ENCODE measurements around the gene TTC39C. TPM values are rescaled to one million over a fixed set of nuclear protein-coding genes. Genes with fewer than 3 reads are reported as not detected.

TTC39C gene
- total RNA-seq, 1 donor from 2014 or later = 26.6 TPM

DNA sequence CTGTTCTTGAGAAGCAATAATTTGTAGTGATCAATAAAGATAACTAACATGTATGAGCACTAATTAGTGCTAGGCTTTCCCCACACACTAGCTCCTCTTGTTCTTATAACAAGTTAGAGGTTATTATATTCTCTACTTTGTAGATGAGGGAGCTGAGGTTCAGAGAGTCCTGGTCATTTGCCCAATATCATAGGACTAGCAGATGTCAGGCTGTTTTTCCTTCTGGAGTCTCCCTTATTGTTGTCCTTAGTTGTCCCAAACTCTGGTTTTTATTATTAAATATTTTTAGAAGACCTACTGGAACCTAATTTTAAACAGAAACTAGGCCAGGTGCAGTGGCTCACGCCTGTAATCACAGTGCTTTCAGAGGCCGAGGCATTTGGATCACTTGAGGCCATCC lies 16.5 kb upstream of the TTC39C start:
- Mint-ChIP-seq H3K36me3 (no peaks in the 10 kb centered on the region), H3K9me3 (peaks cover 4% of the 10 kb centered on the region), H3K4me3 (no peak overlapping the region), H3K4me1 (peaks cover 11% of the 10 kb centered on the region), H3K27me3 (ENCODE audit: low read depth) (peaks cover 5% of the 10 kb centered on the region), H3K27ac (no peak overlapping the region)
- no peak for DNase-seq (ENCODE audit: low spot score in 2 of 2, unreplicated experiment in 2 of 2)
- TF ChIP-seq, protein P1, sequence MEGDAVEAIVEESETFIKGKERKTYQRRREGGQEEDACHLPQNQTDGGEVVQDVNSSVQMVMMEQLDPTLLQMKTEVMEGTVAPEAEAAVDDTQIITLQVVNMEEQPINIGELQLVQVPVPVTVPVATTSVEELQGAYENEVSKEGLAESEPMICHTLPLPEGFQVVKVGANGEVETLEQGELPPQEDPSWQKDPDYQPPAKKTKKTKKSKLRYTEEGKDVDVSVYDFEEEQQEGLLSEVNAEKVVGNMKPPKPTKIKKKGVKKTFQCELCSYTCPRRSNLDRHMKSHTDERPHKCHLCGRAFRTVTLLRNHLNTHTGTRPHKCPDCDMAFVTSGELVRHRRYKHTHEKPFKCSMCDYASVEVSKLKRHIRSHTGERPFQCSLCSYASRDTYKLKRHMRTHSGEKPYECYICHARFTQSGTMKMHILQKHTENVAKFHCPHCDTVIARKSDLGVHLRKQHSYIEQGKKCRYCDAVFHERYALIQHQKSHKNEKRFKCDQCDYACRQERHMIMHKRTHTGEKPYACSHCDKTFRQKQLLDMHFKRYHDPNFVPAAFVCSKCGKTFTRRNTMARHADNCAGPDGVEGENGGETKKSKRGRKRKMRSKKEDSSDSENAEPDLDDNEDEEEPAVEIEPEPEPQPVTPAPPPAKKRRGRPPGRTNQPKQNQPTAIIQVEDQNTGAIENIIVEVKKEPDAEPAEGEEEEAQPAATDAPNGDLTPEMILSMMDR (IDR thresholded peaks at IDR 0.05; ENCODE audit: unreplicated experiment) = no peak

- peaks cover 5% of the 10 kb centered on the region for H3K27me3 Mint-ChIP-seq (ENCODE audit: low read depth)
- H3K9me3 Mint-ChIP-seq = peaks cover 4% of the 10 kb centered on the region
- DNase-seq (ENCODE audit: low spot score in 2 of 2, unreplicated experiment in 2 of 2) = no peak
- peaks cover 11% of the 10 kb centered on the region for H3K4me1 Mint-ChIP-seq
- H3K27ac Mint-ChIP-seq = no peak overlapping the region
- H3K36me3 Mint-ChIP-seq = no peaks in the 10 kb centered on the region
- TF ChIP-seq, protein P1 (IDR thresholded peaks at IDR 0.05; ENCODE audit: unreplicated experiment) = no peak
- no peak overlapping the region for H3K4me3 Mint-ChIP-seq
These were observed 15.7 kb upstream of the TTC39C start for GRCh38 chr18:23998820-23999219.

DNA sequence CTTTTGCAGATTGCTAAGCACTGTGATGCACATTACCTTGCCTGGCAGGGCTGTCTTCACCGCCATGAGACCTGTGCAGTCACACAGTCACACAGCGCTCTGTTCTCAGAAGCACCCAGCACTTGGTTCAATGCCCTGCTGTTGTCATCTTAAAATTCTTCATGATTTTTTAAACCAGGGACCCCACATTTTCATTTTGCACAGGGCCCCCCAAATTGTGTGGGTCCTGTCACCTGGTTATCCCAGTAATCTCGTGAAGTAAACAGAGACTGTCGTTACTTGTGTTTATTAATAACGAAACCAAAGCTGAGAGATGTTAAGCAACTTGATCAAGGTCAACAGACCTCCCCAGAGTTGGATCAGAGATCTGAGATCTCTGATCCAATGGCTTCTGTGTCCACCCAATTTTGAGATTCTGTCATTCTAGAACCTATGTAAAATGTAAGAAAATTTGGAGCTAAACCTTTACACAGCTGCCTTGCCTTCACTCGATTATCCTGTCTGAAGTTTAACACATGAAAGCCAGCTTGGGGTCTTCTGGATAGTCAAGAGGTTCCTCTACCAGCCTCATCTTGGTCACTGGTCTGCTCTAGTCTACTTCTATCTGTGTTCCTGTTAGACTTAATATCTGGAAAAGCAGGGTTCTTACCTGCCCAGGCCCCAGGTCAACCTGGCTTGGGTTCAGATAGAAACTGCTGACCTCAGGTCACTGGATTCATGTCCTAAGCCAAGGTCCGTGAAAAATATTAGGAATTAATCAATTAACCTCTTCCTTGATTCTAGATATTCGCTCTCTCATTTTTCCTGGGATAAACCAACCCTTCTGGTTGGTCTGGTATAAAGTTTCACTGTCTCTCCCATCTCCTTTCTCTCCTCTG lies 13.7 kb upstream of the TTC39C start:
- H3K36me3 Mint-ChIP-seq = no peaks in the 10 kb centered on the region
- no peak for DNase-seq (ENCODE audit: low spot score in 2 of 2, unreplicated experiment in 2 of 2)
- H3K4me3 Mint-ChIP-seq = no peak overlapping the region
- H3K4me1 Mint-ChIP-seq = peaks cover 3% of the 10 kb centered on the region
- peaks cover 4% of the 10 kb centered on the region for H3K9me3 Mint-ChIP-seq
- H3K27me3 Mint-ChIP-seq (ENCODE audit: low read depth) = peaks cover 5% of the 10 kb centered on the region
- TF ChIP-seq, protein P1 (IDR thresholded peaks at IDR 0.05; ENCODE audit: unreplicated experiment) = no peak
- no peak overlapping the region for H3K27ac Mint-ChIP-seq

DNA sequence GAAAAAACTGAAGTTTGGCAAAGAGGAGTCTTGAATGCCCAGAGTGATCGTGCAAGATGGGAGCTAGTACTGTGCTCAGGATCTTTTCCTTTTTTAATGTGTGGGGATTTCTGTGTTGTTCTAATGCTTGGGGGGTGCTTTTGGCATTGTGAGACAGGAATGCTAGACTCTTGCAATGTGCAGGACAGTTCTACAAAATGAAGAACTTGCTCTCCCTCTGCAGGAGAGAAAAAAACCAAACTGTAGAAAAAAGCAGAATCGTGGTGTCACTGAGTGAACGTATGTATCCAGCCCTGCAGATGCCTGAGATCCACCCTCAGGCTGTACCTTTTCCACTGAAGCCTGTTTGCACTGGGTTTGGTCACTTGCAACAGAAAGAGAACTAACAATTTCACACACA lies 12.1 kb upstream of the TTC39C start:
- H3K4me3 Mint-ChIP-seq = no peak overlapping the region
- H3K4me1 Mint-ChIP-seq = peaks cover 3% of the 10 kb centered on the region
- H3K36me3 Mint-ChIP-seq = no peaks in the 10 kb centered on the region
- no peak overlapping the region for H3K27ac Mint-ChIP-seq
- no peak for DNase-seq (ENCODE audit: low spot score in 2 of 2, unreplicated experiment in 2 of 2)
- TF ChIP-seq, protein P1 (IDR thresholded peaks at IDR 0.05; ENCODE audit: unreplicated experiment) = no peak
- H3K9me3 Mint-ChIP-seq = peaks cover 4% of the 10 kb centered on the region
- peaks cover 5% of the 10 kb centered on the region for H3K27me3 Mint-ChIP-seq (ENCODE audit: low read depth)

DNA sequence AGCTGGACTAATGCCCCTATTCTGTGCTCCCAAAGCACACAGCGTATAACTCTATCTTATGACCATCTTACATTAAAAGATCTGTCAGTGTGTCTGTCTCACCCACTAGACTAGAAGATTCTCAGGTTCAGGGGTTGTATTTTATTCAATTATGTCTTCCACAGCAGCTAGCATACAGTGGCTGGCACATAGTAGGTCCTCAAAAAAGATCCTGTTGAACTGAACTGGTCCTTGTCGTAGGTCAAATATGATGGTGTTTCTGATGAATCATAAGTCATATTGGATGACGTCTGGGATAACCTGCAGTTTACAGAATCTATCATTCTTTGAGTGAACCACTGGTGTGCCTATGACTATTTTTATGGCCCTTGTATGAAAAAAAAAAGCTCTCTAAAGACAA lies 11.3 kb upstream of the TTC39C start:
- TF ChIP-seq, protein P1 (IDR thresholded peaks at IDR 0.05; ENCODE audit: unreplicated experiment) = no peak
- no peak for DNase-seq (ENCODE audit: low spot score in 2 of 2, unreplicated experiment in 2 of 2)
- Mint-ChIP-seq H3K4me1 (peaks cover 3% of the 10 kb centered on the region), H3K9me3 (peaks cover 4% of the 10 kb centered on the region), H3K36me3 (no peaks in the 10 kb centered on the region), H3K27me3 (ENCODE audit: low read depth) (peaks cover 8% of the 10 kb centered on the region), H3K4me3 (no peak overlapping the region), H3K27ac (no peak overlapping the region)
